Brain pericyte (primary cell): Measurements from ENCODE around the gene NPHS1.
"Not testable (repeated sequence)": the region's sequence is repeated elsewhere in the genome, so short reads cannot be mapped to it uniquely, and the experiment has no call there.

Source experiments
- DNase-seq: peaks from one replicate; pipeline ENCODE4 v3.0.0-alpha.2; 2012; ENCODE audit warnings: low read depth, low spot score

NPHS1 gene

GRCh38 chr19:35848486-35848885, 3.8 kb downstream of the NPHS1 start:
- DNase-seq: no peak

GRCh38 chr19:35847911-35848310, 4.4 kb downstream of the NPHS1 start:
- DNase-seq: no peak

- DNase-seq: no peak
Measured at GRCh38 chr19:35846038-35846668, 6.2 kb downstream of the NPHS1 start.

GRCh38 chr19:35845215-35846037, 6.9 kb downstream of the NPHS1 start:
- no peak for DNase-seq

DNA sequence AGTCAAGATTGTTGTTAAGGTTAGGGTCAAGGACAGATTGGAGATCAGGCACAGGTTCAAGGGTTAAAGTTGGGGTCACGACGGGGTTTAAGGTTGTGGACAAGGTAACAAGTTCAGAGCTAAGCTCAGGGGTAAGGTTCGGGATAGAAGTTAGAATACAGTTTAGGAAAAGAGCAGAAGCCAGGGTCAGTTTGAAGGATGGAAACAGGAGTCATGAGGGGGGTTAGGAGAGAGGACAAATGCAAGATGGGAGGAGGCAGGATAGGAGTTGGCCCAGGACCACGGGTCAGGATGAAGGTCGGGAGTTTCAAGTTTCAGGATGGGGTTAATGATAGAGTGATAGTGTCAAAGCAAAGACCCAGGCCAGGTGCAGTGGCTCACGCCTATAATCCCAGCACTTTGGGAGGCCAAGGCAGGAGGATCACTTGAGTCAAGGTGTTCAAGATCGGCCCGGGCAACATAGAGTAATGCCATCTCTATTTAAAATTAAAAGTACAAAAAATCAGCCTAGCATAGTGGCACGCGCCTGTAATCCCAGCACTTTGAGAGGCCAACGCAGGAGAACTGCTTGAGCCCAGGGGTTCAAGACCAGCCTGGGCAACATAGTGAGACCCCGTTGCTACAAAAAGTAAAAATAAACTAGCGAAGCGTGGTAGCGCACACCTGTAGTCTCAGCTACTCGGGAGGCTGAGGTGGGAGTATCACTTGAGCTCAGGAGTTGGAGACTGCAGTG, 7.7 kb downstream of the NPHS1 start:
- no peak for DNase-seq

GRCh38 chr19:35843676-35844481, 8.4 kb downstream of the NPHS1 start:
- no peak for DNase-seq

- no peak for DNase-seq
Measured at GRCh38 chr19:35842666-35843272, 9.5 kb downstream of the NPHS1 start.

GRCh38 chr19:35841961-35842595, 10.2 kb downstream of the NPHS1 start:
- no peak for DNase-seq

- not testable (repeated sequence) for DNase-seq
Measured at GRCh38 chr19:35836096-35836495, 16.2 kb downstream of the NPHS1 start.

DNA sequence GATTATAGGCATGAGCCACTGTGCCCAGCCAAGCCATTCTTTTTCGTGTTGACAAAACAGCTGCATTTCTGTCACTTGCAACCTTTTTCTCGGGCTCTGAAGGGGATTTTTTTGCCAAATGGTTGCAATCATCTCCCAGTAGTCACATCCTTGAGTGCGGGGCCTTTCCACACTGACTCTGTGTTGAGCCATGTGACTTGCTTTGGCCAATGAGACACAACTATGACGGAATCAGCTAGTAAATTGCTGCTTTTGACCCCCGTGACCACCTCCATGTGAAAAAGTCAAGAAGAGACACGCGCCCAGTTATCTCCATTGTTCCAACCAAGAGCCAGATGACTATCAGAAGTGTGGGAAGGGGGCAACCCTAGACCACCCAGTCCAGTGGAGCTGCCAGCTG, 18.3 kb downstream of the NPHS1 start:
- DNase-seq: no peak

GRCh38 chr19:35832054-35832453, 20.2 kb downstream of the NPHS1 start:
- DNase-seq: no peak

- no peak for DNase-seq
Measured at GRCh38 chr19:35830986-35831385, 21.3 kb downstream of the NPHS1 start.

DNA sequence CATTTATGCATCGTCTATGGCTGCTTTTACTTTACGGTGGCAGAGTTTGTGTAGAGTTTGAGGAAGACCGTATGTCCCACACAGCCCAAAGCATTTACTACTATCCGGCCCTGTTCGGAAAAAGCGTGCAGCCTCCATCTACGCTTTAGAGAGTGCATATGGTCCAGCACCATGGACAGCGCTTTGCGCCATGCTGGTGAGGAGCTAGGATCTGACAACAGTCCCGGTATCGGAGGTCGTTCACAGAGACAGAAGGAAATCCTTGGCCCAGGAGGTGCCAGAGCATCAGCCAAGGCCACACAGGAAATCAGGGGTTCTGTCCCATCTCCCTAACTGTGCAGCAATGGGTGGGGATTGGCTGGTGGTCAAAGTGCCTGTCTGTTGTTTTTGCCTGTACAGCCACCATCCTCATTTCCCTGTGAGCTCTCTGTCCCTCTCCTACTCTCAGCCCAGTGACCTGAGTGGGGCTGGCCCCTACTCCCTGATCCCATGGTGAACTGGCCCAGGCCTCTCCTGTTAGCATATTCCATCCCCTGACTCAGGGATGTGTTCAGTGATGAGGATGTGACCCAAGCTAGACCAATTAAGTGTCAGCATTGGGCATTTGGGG, 23.5 kb downstream of the NPHS1 start:
- no peak for DNase-seq

DNA sequence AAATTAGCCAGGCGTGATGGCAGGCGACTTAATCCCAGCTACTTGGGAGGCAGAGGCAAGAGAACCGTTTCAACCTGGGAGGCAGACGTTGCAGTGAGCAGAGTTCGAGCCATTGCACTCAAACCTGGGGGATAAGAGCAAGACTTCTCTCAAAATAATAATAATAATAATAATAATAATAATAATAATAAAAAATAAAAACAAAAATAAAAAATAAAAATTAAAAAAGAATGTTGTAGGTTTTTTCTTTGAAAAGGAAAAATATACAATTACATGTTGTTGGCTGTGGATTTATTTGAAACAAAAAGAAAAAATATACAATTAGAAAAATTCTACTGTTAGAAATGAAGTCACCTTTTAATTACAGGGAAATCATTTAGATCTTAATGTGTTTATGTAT, 28.2 kb downstream of the NPHS1 start:
- DNase-seq: no peak

DNA sequence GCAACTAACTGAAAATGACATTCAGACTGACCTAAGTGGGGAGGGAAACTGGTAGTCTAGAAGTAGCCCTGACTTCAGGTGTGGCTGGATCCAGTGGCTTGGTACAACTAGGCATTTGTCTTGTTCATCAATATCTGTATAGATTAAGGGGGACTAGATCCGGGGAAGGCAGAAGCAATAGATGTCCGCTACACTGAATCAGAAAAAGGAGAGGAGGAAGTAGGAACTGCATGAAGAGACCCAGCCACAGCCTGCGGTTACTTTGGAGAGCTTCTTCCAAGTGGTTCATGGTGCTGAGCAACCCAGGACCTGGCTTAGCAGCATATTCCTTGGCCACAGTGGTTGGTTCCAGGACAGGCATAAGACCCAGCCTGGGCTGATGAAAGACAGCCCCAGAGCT, 29.7 kb downstream of the NPHS1 start:
- no peak for DNase-seq

DNA sequence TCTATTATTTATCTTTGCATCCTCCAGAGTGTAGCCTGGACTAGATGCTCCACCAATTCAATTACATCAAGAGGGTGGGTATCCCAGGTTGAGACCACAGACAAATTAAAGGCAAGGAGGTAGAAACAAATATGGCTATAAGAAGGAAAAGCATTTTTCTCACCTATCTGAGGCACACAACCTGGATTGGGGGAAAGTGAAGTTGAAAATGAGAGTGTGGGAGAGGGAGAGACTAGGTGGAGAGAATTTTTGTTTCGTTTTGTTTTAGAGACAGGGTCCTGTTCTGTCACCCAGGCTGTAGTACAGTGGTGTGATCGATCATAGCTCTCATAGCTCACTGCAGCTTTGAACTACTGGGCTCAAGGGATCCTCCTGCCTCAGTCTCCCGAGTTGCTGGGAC, 33.9 kb downstream of the NPHS1 start:
- DNase-seq: no peak

- no peak for DNase-seq
Measured at GRCh38 chr19:35816846-35817245, 35.5 kb downstream of the NPHS1 start.

DNA sequence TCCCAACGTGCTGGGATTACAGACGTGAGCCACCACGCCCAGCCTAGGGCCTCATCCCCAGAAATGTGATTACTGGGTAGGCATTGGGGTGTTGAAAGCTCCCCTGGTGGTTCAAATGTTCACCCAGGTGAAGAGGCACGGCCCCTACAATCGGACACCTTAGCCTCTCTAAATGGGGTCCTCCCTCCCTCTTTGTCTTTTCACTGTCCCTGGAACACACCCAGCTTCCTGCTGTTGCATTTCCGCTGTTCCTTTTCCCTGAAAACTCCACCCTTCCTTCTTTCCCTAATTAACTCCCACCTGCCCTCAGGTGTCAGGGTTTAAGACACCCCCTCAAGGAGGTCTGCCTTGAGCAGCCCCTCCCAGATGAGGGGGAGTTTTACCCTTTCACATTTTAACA, 36.0 kb downstream of the NPHS1 start:
- no peak for DNase-seq

DNA sequence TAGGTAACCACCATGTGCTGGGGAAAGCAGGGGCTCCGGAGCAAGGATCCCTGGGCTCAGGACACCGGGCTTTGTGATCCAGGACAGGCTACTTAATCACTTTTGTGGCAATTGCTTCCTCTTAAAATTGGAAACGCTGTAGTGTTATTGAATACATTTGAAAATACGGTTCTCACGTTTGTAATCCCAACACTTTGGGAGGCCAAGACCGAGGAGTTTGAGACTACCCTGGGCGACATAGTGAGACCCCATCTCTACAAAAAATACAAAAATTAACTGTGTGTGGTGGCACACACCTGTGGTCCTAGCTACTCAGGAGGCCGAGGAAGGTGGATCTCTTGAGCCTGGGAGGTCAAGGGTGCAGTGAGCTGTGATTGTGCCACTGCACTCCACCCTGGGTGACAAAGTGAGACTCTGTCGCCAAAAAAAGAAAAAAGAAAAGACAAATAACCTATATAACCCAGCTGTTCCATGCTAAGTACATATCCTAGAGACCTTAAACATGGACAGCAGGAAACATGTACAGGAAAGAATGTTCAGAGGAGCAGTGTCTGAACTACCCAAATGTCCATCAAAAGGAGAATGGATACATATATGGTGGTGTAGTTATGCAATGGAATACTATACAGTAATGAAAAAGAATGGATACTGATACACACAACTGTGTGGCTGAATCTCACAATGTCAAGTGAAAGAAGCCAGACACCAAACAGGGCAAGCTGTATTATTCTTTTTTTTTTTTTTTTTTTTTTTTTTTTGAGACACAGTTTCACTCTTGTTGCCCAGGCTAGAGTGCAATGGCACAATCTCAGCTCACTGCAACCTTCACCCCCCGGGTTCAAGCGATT, 39.0 kb downstream of the NPHS1 start:
- DNase-seq: no peak
